IPS-11a (cell line): Measurements from ENCODE around the gene PACRG.

Experiments used
- H3K4me3 ChIP-seq: one replicate; pipeline ENCODE4 v1.5.1; 2013; ENCODE audit warnings: low read depth, low read length, control low read depth

The PACRG gene

DNA sequence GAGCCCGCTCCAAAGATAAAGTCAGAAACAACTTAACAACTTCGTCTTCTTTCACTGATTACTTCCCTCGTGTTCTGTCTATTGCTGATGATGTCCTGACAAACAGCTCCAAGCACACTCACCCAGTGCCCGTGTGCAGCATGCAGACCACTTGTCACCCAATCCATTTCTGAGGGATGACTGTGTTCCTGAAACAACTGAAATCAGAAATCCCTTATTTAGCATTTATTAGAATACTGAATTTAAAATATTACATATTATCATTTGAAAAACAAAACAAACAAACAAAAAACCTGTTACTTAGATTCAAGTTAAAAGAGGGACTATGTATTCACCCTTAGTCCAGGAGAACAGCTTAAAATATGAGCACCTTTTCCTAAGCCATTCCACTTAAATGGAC, 463.0 kb downstream of the PACRG start:
- no peak overlapping the region for H3K4me3 ChIP-seq

DNA sequence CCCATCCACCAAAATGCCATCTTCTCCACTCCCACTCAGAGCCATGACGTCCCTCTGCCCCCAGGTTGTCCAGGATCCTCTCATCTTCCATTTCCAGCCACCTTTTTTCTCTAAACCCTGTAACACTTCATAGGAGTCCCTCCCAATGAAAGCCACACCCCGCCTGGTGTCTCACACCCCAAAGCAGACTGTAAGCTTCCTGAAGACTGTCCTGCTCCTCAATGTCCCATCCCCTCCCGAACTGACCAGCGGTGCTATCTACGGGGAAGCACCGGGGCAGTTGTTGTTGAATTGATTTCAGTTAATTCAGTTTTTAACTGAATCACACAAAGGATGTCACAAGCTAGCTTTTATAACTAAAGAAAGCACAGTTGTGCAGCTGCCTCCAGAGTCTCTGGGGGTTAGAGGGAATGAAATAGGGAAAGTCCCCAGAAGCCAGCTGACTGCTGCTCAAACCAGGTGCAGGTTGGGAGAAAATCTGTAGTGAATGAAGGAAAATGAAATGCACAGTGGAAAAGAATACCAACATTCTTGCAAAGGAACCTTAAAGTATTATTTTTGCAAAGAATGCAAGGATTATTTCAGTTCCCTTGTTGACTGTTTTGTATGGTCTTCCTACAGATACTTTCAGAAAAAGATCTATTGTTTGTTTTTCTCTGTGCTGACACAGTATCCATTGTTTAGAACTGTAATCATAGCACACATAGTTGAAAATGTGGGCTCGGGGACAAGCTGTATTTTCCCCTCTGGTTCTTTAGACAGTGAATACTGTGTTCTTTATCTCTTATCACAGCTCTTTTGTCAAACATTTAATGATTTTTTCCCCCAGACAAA, 464.1 kb downstream of the PACRG start:
- H3K4me3 ChIP-seq, result no peak overlapping the region

DNA sequence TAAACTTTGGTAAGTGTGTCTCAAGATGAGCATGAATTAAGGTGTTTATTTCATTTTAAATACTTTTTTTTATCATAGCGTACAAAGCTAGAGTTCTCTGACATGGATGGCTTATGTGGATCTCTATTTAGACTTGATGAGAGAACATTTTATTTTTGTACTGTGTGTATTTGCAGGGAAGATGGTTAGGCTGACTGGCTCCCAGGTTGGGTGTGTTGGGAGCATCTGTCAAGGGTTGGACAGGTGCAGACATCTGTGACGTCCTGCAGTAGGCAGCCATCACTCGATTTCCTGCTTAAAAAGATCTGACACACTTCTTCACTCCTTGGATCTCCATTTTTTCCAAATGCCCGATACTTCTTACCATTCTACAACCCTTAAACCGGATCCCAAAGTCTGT, 464.8 kb downstream of the PACRG start:
- H3K4me3 ChIP-seq, result no peak overlapping the region

DNA sequence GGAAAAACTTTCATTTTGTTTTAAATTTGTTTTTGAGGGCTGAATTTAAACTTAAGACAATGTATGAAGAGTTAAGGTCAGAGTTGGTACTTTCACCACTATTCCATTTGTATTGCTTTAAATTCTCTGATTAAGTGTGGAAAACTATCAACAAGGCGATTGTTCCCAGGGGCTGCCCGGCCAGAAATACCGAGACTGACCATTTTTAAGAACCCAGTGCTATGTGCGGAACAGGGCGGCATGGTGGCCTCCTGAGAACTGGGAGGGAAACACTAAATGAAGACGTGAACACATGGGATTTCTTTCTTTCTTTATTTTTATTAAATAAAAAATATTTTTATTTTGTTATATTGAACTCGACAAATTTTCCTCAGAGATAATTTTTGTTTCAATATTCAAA, 465.6 kb downstream of the PACRG start:
- H3K4me3 ChIP-seq, result no peak overlapping the region

DNA sequence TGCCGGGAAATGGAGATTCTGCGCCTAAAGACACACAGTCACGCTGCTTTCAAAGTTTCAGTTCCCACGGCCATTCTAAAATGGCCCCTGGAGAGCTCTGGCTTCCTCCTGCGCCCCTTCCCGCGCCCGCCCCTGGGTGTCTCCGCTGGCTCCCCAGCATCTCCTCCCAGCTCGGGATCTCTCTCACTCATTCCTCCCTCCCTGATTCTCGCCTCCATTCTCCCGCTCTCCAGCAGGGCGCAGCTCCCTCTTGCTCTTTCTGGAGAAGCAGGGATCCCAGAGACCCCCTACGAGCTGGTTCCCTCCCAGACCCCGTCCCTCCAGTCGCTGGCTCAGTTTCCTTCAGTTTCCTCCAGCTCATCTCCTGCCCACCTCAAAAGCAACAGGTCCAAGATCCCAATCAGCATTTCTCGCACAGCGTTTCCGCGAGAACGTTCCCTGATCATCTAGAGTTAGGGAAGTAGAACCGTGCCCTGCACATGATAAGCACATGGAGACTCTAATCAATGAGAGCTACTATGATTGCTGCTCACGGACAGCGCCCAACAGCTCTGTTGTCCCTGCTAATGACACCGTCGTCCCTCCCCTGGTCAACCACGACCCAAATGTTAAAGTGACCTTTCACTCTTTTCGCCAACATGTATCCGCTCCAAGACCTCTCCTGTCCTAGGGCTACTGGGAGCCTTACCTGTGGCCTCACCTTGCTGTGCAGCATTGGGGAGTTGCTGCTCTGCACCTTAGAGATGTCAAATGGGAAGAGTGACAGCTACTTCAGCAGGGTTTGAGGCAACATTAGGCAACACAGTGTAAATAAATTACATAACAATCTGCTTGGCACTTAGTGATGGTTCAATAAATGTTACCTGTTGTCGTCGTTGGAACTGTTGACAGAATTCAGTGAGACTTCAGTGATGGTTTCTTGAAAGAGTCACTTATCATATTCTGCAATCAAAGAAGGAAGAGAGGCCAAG, 468.2 kb downstream of the PACRG start:
- no peak overlapping the region for H3K4me3 ChIP-seq

DNA sequence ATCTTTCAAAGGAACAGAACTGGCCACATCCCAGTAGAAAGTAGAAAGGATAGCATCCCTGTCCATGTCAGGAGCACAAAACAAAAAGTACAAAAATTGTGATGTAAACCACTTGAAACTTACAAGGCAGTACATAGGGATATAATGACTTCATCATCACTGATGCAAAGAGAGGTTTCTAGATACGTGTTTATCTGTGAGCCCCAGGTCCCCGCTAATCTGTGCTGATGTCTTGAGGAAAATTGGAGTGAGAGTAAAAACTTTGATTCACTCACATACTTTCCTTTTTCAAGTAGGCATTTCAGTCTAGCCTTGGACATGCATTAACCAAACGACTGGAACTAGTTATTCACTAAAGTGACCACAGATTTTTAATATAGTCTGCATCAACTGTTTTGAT, 470.1 kb downstream of the PACRG start:
- no peak overlapping the region for H3K4me3 ChIP-seq

DNA sequence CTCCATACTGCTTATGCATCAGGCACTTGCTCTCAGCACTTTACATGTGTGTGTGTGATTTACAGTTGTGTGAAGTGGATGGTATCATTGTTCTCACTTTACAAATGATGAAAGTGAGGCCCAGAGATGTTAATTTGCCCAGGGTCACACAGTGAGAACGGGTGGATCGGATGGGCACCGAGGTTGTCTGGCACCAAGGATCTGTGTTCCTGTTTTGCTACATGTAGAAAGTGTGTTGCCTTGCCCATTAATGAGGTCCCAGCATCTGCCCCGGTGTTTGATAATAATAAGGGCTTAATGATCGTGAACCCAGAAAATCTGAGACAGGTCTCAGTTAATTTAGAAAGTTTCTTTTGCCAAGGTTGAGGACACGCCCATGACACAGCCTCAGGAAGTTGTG, 470.6 kb downstream of the PACRG start:
- no peak overlapping the region for H3K4me3 ChIP-seq

DNA sequence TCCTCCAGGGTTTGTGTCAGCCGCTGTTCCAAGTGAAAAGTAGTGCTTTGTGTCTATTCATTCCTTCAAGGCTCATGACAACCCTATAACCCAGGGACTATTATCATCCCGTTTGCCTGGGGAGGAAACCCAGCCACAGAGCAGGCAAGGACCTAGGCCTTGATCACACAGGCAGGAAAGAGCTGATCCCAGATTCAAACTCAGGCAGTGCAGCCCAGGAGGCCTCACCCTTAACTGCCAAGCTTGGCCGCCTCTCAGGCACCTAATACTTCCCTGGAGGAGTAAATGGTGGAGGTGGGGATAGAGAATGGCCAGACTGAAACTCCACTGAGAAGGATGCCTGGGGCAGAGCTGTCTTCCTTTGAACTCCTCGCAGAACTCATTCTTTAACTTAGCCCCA, 471.6 kb downstream of the PACRG start:
- no peak overlapping the region for H3K4me3 ChIP-seq

DNA sequence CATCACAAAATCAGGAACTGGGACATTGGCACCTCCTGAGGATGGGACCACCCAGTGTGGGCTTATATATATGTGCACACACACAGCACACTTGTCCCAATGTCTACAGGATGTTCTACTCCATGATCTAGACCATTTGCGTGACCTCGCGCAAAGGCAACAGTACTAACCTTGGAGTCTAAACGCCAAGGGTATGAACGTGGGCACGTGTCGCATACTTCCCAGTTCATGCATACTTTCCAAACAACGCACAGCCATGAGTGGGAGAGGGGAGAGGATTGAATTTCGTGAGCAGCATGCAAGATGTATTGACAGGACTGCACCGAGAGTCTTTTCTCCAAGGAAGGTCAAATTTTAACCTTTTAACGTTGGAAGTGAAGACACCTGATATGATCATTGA, 472.5 kb downstream of the PACRG start:
- H3K4me3 ChIP-seq, result no peak overlapping the region

DNA sequence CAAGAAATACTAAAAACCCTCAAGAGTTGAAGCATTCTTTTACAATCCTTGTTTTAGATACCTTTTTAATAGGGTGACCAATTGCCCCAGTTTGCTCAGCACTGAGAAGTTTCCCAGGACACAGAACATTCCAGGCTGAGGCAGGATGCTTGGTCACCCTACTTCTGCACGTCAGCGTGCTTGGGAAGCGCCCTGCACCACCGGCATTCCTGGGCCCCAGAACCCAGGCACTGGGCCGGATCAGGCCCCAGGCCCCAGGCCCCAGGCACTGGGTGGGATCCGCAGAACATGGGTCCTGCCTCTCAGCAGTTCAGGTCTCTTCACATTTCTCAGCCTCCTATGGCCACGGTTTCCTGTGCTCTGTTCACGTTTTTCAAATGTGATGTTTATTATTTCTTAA, 472.9 kb downstream of the PACRG start:
- H3K4me3 ChIP-seq, result no peak overlapping the region

DNA sequence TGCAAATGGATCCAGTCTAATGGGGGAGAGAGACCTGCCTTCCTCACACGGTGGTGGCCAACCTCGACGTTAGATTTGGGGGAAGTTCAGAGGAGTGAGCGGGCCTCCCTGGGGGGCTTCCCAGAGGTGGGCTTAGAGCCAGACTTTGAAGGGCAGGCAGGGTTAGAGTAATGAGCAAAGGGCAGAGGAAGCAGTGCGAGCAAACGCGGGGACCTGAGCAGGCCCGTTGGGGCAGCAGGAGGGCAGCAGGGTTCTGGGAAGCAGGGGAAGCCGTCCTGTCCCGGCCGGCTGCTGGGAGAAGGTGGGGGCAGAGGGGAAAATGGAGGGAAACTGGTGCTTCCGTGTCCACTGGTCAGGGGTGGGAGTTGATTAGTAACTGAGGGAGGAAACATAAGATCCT, 474.1 kb downstream of the PACRG start:
- H3K4me3 ChIP-seq, result no peak overlapping the region

DNA sequence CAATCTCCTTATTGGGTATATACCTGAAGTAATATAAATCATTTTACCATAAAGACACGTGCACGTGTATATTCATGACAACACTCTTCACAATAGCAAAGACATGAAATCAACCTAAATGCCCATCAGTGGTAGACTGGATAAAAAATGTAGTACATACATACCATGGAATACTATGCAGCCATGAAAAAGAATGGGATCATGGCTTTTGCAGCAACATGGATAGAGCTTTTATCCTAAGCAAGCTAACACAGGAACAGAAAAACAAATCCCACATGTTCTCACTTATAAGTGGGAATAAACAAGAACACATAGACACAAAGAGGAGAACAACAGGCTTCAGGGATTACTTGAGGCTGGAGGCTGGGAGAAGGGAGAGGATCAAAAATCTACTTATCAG, 478.4 kb downstream of the PACRG start:
- no peak overlapping the region for H3K4me3 ChIP-seq

DNA sequence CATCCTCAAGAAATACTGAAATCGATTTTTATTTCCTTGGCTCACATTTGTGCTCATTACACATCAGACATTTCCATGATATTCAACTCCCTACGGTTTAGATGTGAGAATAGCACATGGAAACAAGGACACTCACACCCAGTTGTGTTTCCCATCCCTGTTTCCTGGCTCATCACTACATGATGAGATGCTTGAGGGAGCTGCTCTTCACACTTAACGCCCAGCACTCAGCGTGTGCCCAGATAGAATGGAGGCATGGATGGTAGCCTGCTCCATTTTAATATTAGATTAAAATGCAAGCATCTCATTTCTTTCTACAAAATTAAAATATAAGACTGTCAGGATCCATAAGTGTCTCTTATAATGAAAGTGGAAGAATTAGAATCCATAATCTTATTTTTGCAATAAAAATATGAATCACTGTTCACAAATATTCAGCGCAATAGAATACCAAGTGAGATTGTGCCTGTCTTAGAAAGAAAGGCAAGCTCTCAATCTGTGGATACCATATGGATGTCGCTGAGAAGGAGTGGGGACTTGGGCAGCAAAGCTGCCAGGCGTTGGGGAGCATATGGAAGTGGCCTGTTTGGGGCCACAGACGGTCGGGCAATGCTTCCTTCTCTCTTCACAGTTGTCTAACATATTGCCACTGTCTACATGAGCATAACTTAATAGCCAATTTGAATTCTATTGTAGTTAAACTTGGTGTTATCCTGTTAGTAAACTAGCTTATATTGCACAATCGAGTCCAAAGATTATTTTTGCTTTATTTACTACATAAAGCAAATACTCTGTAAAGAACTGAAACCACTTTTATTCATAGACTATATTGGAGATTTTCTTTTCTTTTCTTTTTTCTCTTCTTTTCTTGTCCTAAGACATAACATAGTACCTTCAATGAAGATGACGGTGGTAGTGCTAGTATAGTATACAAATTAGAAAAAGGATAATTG, 479.9 kb downstream of the PACRG start:
- no peak overlapping the region for H3K4me3 ChIP-seq

DNA sequence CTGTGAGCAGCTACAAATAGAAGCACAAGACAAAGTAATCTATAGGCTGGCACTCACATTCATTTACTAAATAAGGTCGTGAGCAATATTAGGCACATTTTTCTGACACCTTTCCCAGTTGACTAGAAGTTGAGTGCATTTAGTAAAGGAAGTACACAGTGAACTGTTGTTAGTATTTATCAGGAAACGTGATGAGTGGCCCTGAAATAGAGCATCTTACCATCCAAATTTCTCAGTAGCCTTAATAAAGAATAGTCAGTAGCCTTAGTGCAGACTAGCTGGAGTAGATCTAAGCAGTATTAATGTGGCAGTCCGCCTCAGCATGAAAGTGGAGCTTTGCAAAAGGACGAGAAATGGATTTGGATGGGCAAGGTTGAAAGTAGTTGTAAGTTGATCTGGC, 481.2 kb downstream of the PACRG start:
- no peak overlapping the region for H3K4me3 ChIP-seq

DNA sequence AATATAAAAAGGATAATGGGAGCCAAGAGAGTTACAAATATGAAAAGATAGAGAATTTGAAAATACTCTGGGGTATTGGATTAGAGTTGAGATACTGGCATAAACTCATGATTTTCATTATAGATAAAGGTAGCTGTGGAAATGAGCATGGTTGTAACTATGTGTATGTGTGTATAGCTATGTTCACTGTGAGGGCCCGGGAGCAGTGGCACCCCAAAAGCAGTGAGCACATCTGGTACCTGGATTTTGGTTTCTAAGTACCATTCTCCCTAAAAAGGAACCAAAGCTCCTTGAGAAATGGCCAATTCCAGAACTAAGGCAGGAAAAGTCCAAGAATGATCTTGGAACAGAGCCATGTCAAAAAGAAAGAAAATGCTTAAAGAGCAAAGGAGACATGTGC, 484.3 kb downstream of the PACRG start:
- no peak overlapping the region for H3K4me3 ChIP-seq

DNA sequence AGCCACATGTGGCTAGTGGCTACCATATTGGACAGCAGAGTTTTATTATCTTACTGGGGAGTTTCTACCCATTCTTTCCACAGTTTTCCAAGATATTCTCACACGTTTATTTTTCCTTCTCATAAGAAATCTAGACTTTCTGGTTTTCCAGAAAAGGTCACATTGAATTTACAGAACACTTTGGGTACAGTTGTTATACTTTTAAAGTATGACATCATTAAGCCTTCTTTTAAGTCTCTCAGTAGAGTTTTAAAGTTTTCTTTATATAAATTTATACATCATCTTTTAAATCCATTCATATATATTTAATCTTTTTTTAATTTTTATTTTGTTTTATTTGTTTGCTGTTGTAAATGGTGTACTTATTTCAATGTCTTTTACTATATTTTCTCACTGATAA, 486.5 kb downstream of the PACRG start:
- no peak overlapping the region for H3K4me3 ChIP-seq

DNA sequence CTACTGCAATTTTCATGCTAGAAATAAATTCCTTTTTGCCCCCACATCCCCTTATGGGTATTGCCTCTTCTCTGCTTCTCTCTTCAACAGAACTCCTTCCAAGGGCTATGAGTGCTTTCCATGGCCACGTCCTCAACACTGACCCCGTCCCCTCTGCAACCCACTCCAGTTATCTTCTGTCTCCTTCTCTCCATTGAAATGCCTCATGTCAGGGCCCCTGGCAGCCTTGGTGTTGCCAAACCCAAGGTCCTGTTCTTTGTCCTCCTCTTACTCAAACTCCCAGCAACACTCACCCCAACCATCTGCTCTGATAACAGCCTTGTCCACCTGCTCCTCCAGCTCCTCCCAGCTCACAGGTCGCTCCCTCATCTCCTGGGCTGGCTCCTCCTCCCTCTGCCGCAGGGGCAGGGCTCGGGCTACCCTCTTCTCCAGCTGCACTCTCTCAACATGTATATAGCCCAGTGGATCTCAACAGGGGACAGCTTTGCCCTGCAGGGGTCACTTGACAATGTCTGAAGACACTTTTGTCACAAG, 490.7 kb downstream of the PACRG start:
- no peak overlapping the region for H3K4me3 ChIP-seq

DNA sequence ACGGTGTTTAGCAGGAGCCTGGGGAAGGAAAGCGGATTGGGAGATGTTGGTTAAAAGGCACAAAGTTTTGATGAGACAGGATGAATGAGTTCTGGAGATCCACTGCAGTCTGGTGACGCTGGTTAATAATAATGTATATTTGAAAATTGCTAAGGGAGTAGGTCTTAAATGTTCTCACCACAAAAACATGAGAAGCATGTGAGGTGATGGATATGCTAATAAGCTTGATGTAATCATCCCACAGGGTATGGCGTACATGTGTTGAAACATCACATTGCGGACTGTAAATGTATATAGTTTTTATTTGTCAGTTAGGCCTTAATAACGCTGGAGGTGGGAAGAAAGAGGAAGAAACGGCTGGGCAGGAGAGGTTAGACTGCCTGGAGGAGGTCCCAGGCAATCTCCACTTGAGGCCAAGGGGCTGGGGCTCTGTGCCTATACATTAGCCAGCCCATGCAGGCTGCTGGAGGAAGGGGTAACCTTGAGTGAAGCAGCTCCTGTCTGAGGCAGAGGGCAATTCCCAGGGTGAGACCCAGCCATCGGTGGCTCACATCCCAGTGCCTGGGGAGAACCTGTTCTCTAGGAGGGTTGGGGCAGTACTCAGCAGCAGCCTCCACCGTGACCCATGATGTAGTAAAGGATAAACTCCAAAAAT, 498.5 kb downstream of the PACRG start:
- no peak overlapping the region for H3K4me3 ChIP-seq

DNA sequence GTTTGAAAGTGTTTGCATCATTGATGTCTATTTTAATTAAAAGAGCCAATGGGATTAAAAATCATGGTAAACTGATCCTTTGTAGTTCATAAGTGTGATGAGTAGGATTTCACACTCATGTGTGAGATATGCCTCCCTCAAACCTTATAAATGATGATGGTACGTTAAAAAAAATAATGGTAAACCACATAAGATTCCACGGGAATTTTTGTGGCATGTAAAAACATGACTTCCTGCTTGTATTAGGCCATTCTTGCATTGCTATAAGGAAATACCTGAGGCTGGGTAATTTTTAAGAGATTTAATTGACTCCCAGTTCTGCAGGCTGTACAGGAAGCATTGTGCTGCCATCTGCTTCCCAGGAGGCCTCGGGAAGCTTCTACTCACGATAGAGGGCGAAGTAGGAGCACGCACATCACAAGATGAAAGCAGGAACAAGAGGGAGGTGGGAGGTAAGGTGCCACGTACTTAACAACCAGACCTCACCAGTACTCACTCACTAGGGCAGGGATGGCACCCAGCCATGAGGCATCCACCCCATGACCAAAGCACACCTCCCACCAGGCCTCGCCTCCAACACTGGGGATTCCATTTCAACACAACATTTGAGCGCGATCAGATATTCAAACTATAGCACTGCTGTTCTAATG, 499.2 kb downstream of the PACRG start:
- H3K4me3 ChIP-seq, result no peak overlapping the region

DNA sequence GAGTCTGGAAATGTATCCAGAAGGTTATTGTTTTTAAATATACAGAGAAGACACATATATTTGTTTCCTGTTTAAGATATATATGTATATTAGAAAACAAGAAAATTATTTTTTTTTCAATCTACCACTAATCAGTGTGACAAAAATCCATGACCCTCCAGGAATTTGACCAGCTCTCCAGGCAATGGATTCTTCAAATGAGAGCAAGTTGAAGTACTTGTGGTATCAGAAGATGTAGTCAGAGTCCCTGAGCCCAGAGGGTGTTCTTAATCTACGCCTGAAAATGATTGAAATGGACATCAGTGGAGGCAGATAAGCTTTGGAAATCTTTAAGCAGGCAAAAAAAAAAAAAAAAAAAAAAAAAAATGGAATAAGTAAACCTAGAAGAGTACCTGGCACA, 500.3 kb downstream of the PACRG start:
- no peak overlapping the region for H3K4me3 ChIP-seq
